ENCODE measurements around the gene IRF2BPL.

GRCh38 chr14:77014004-77014604, 14.4 kb downstream of the IRF2BPL start:
- TF ChIP-seq POLR2A (IDR thresholded peaks at IDR 0.05) (no peak), CTCF (IDR thresholded peaks at IDR 0.05) (no peak)

All from adrenal gland (tissue), 5 donors.